Activated T-helper 9 cell treated with anti-CD3 and anti-CD28 coated beads, Interleukin-2, amount 50 U/mL, for 16 hours (primary cell): ENCODE measurements around the gene PRMT2.
"Not testable (repeated sequence)": the region's sequence is repeated elsewhere in the genome, so short reads cannot be mapped to it uniquely, and the experiment has no call there.

ENCODE experiments used
- DNase-seq: peaks from one replicate; pipeline ENCODE4 v3.0.0-alpha.2; 2020; ENCODE audit warnings: low read depth

Gene PRMT2

GRCh38 chr21:46668381-46668780, 32.9 kb downstream of the PRMT2 start:
- DNase-seq: no peak

DNA sequence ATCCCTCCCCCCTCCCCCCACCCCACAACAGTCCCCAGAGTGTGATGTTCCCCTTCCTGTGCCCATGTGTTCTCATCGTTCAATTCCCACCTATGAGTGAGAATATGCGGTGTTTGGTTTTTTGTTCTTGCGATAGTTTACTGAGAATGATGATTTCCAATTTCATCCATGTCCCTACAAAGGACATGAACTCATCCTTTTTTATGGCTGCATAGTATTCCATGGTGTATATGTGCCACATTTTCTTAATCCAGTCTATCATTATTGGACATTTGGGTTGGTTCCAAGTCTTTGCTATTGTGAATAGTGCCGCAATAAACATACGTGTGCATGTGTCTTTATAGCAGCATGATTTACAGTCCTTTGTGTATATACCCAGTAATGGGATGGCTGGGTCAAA, 33.4 kb downstream of the PRMT2 start:
- not testable (repeated sequence) for DNase-seq

DNA sequence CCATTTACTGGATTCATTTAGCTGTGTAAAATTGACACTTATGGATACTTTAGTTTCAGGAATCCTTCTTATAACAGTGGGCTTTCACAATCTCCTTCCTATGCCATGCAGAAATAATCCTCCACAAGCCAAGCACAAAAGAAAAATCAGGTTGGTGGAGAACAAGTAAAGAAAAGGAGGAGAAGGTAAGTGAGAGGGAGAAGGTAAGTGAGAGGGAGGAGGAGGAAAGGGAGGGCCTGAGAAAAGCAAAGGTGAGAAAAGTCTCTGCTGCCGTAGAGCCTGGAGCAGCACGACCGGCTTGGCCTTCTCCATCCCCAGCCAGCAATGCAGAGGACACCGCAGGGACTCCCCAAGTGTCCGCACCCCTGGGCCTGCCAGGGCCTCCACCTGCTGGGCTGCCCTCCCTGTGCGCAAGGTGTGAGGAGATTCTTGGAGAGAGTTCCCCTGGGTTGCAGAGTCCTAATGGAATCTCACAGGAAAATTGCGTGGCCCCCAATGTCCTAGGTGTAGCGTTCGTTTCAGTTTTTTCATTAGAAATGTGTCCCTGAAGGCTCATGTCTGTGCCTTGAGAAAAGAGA, 39.0 kb downstream of the PRMT2 start:
- no peak for DNase-seq

DNA sequence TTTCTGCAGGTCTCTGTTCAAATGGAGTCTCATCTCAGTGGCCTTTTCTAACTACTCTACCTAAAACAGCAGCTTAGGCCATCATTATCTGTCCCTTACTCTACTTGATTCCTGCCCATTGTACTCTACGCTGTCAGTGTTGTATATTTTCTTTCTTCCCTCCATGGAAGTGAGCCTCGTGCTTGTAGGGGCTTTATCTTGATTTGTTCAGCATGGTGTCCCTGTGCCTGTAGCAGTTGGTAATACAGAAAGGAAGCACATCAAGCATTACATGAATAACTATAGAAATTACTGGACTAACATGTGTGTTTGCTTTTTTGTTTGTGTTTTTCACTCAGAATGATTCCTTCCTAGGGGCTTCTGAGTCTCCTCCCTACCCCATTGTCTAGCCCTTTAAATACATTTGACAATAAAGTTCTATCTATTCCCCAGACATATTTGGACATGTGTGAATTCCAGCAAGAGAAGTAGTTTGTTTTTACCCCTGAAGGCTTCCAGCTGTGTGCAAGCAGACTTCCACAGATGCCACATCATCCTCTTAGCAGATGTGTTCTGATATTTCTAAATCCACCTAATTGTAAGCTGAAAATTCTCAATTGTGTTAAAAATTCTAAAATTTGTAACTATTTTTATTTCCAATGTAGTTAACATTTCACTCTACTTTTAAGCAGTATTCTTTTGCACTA, 40.3 kb downstream of the PRMT2 start:
- DNase-seq: no peak

- DNase-seq: not testable (repeated sequence)
Measured at GRCh38 chr21:46676542-46676941, 41.1 kb downstream of the PRMT2 start.

GRCh38 chr21:46681593-46681992, 46.1 kb downstream of the PRMT2 start:
- not testable (repeated sequence) for DNase-seq

GRCh38 chr21:46698652-46699051, 63.2 kb downstream of the PRMT2 start:
- not testable (repeated sequence) for DNase-seq

GRCh38 chr21:46699104-46699503, 63.6 kb downstream of the PRMT2 start:
- not testable (repeated sequence) for DNase-seq
